ENCODE measurements around the gene PCNX2. TPM values are rescaled to one million over a fixed set of nuclear protein-coding genes. Genes with fewer than 3 reads are reported as not detected.

PCNX2 gene
- total and polyA plus RNA-seq, 2 donors (not counting 3 experiments of a cell fraction or from before 2014, with no cell fraction given): 6.6 to 11.0 TPM

DNA sequence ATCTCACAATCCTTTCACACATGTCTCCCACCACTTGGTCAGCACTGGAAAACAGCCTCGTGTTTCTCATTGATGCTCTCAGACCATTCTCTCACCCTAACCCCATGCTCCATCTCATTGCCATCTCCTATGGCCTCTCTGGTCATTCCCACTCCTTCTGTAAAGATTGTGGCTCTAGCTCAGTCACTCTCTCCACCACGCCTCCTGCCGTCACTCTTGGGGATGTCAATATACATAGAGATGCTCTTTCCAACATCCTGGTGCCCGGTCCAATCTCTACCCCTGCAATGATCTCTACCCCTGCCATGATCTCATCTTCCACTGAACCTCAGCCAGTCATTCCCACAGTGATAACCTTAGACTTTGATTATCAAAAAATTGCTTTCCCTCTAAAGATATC, 255.0 kb downstream of the PCNX2 start:
- dilution Hi-C loops (cut with MboI; ENCODE audit: extremely low pct_ligation_motif_present, low sequenced_read_pairs): no loop called here
- ChIA-PET CTCF (no interaction called here), POLR2A (no interaction called here)
- H3K9me1 ChIP-seq (replicated peaks; ENCODE audit: control insufficient read depth, extremely low read depth, insufficient read depth, low read length): no peaks in the 10 kb centered on the region
- no peaks in the 10 kb centered on the region for H4K20me1 ChIP-seq (replicated peaks; ENCODE audit: control insufficient read depth, extremely low read depth, insufficient read depth, low read length)
- DNase-seq (ENCODE audit: low read depth, low spot score): no peak
- TF ChIP-seq GATA2 (IDR thresholded peaks at IDR 0.05; ENCODE audit: insufficient read depth, insufficient read length, low read depth, low read length) (no peak), JUN (IDR thresholded peaks at IDR 0.05; ENCODE audit: borderline replicate concordance, insufficient read depth, insufficient read length, low read depth) (no peak), FOS (IDR thresholded peaks at IDR 0.05; ENCODE audit: borderline replicate concordance, insufficient read depth, low read length) (no peak), POLR2AphosphoS5 (IDR thresholded peaks at IDR 0.05; ENCODE audit: insufficient read depth, low read depth, low read length) (no peak), EZH2 (IDR thresholded peaks at IDR 0.05; ENCODE audit: borderline replicate concordance, low read depth, low read length, severe bottlenecking) (no peak), MYC (IDR thresholded peaks at IDR 0.05; ENCODE audit: low read depth, low read length) (no peak), MAX (IDR thresholded peaks at IDR 0.05; ENCODE audit: insufficient read depth, insufficient read length) (no peak), POLR2A (IDR thresholded peaks at IDR 0.05; ENCODE audit: low read depth, low read length) (no peak), CTCF (IDR thresholded peaks at IDR 0.05; ENCODE audit: extremely low read depth in 1 of 2, insufficient read depth in 1 of 2, low read depth in 1 of 2, low read length in 2 of 2) (no peak)
- no peak overlapping the region for H3K27ac ChIP-seq (ENCODE audit: insufficient read depth, low read depth, low read length)
- H3K4me3 ChIP-seq (replicated peaks in 1 of 3; ENCODE audit: insufficient read depth in 1 of 3, low read depth in 1 of 3, low read length in 3 of 3): no peak overlapping the region
- no peaks in the 10 kb centered on the region for H3K36me3 ChIP-seq (ENCODE audit: control insufficient read depth in 2 of 2, extremely low read depth in 1 of 2, insufficient read depth in 2 of 2, low read length in 2 of 2)
- intact Hi-C loops (cut with micrococcal nuclease): no loop called here
- no peak overlapping the region for H2AFZ ChIP-seq (ENCODE audit: low read depth, low read length)
- FAIRE-seq: no peak
- no peaks in the 10 kb centered on the region for H3K79me2 ChIP-seq (ENCODE audit: control insufficient read depth, insufficient read depth, low read length)
- no peak overlapping the region for H3K9ac ChIP-seq (replicated peaks; ENCODE audit: extremely low read depth, insufficient read depth, low read length)
- no peaks in the 10 kb centered on the region for H3K4me1 ChIP-seq (ENCODE audit: control insufficient read depth, extremely low read depth, insufficient read depth, low read length)
- no peak overlapping the region for H3K4me2 ChIP-seq (ENCODE audit: insufficient read depth, low read length)
- no TSS peak for BruUV-seq (replicated peaks)
- H3K27me3 ChIP-seq (ENCODE audit: control insufficient read depth in 2 of 2, insufficient read depth in 2 of 2, low read length in 2 of 2): no peaks in the 10 kb centered on the region
- H3K9me3 ChIP-seq (replicated peaks; ENCODE audit: control insufficient read depth, insufficient read depth, low read length): no peaks in the 10 kb centered on the region
